IMR-90 (cell line): ENCODE results near the gene EDEM3. TPM values are rescaled to one million over a fixed set of nuclear protein-coding genes. Genes with fewer than 3 reads are reported as not detected.

Source experiments
- ATAC-seq: fragments of 200-7000 bp; cut with Tn5 transposase; 2 replicates; pipeline ENCODE4 v1.9.1; 2020; ENCODE audit warnings: low read depth, mild to moderate bottlenecking, moderate library complexity
- BruUV-seq: library from RNA; stranded (reverse); fragments of 400-500 nt; replicated peaks from 2 replicates; lab custom pipeline; 2021; lab: Mats Ljungman, UMichigan
- CTCF ChIA-PET: fragments of 300-600 bp; formaldehyde crosslinking; extraction: SDS; loops from one replicate; lab custom pipeline; 2021; ENCODE audit warnings: antibody characterized with exemption; lab: Yijun Ruan, JAX
- POLR2A ChIA-PET: fragments of 300-600 bp; sonication (Branson Sonifier 250); formaldehyde crosslinking; loops from one replicate; lab custom pipeline; 2022; ENCODE audit warnings: antibody characterized with exemption; ENCODE audit not compliant: unreplicated experiment; lab: Charles Lee
- DNase-seq: peaks from one replicate; pipeline ENCODE4 v3.0.0; 2013
- H2AFZ ChIP-seq: replicated peaks from 2 replicates; pipeline ENCODE3; 2013; ENCODE audit warnings: low read length, mild to moderate bottlenecking; ENCODE audit not compliant: poor library complexity
- H2AK5ac ChIP-seq: 2 replicates; pipeline ENCODE4 v1.6.1; 2013; ENCODE audit warnings: low read depth, low read length, inconsistent platforms
- H2AK9ac ChIP-seq: replicated peaks from 2 replicates; pipeline ENCODE3; 2013; ENCODE audit warnings: mild to moderate bottlenecking, low read depth, low read length, moderate library complexity; ENCODE audit not compliant: poor library complexity
- H2BK120ac ChIP-seq: 2 replicates; pipeline ENCODE4 v1.6.1; 2013; ENCODE audit warnings: low read depth, low read length, inconsistent platforms
- H2BK15ac ChIP-seq: 3 replicates; pipeline ENCODE4 v1.6.1; 2013; ENCODE audit warnings: low read depth, low read length, inconsistent platforms
- H2BK20ac ChIP-seq: 2 replicates; pipeline ENCODE4 v1.6.1; 2013; ENCODE audit warnings: low read depth, mild to moderate bottlenecking, inconsistent platforms, low read length, moderate library complexity
- H2BK5ac ChIP-seq: 2 replicates; pipeline ENCODE4 v1.6.1; 2013; ENCODE audit warnings: mild to moderate bottlenecking, low read depth, low read length, inconsistent platforms; ENCODE audit not compliant: poor library complexity, severe bottlenecking
- H3K14ac ChIP-seq: replicated peaks from 2 replicates; pipeline ENCODE4 v1.6.1; 2013; ENCODE audit warnings: low read depth, low read length, inconsistent platforms
- H3K18ac ChIP-seq: 2 replicates; pipeline ENCODE4 v1.6.1; 2013; ENCODE audit warnings: low read depth, low read length, control low read depth
- H3K23ac ChIP-seq: 2 replicates; pipeline ENCODE4 v1.6.1; 2013; ENCODE audit warnings: low read depth, low read length, inconsistent platforms
- H3K27ac ChIP-seq: 2 replicates; pipeline ENCODE4 v1.5.1; 2013; ENCODE audit warnings: mild to moderate bottlenecking, control low read depth, low read length; ENCODE audit not compliant: insufficient read depth
- H3K27me3 ChIP-seq: 2 replicates; pipeline ENCODE4 v1.6.1; 2013; ENCODE audit warnings: low read length; ENCODE audit not compliant: control insufficient read depth, insufficient read depth
- H3K36me3 ChIP-seq: 2 replicates; pipeline ENCODE4 v1.6.1; 2013; ENCODE audit warnings: low read length, mixed read lengths; ENCODE audit not compliant: control insufficient read depth, insufficient read depth
- H3K4ac ChIP-seq: 2 replicates; pipeline ENCODE4 v1.6.1; 2013; ENCODE audit warnings: low read depth, low read length, inconsistent platforms
- H3K4me1 ChIP-seq: 2 replicates; pipeline ENCODE4 v1.6.1; 2013; ENCODE audit warnings: low read length, mixed read lengths; ENCODE audit not compliant: control insufficient read depth, insufficient read depth
- H3K4me2 ChIP-seq: 2 replicates; pipeline ENCODE4 v1.6.1; 2013; ENCODE audit warnings: low read depth, mild to moderate bottlenecking, control low read depth, low read length, moderate library complexity
- H3K4me3 ChIP-seq: 2 replicates; pipeline ENCODE4 v1.5.1; 2013; ENCODE audit warnings: low read depth, mild to moderate bottlenecking, control low read depth, low read length, moderate library complexity; ENCODE audit not compliant: insufficient read depth
- H3K56ac ChIP-seq: 2 replicates; pipeline ENCODE4 v1.6.1; 2013; ENCODE audit warnings: low read length, inconsistent platforms; ENCODE audit not compliant: insufficient read depth; ENCODE audit errors: extremely low read depth
- H3K79me1 ChIP-seq, 2 experiments: 2 replicates each; pipeline ENCODE4 v1.6.1; 2013; ENCODE audit warnings: low read length in 2 of 2, inconsistent platforms in 1 of 2, low read depth in 1 of 2
- H3K9ac ChIP-seq: 2 replicates; pipeline ENCODE4 v1.6.1; 2013; ENCODE audit warnings: low read depth, low read length, control low read depth
- H3K9me1 ChIP-seq: 2 replicates; pipeline ENCODE4 v1.6.1; 2013; ENCODE audit warnings: low read length, inconsistent platforms; ENCODE audit not compliant: insufficient read depth
- H3K9me3 ChIP-seq: 2 replicates; pipeline ENCODE4 v1.6.1; 2013; ENCODE audit warnings: low read length; ENCODE audit not compliant: control insufficient read depth, insufficient read depth
- H4K20me1 ChIP-seq: 2 replicates; pipeline ENCODE4 v1.6.1; 2013; ENCODE audit warnings: low read length, inconsistent platforms; ENCODE audit not compliant: insufficient read depth
- H4K5ac ChIP-seq: 2 replicates; pipeline ENCODE4 v1.6.1; 2013; ENCODE audit warnings: mild to moderate bottlenecking, low read depth, low read length, control low read depth
- H4K8ac ChIP-seq, 2 experiments: 2 replicates each; pipeline ENCODE4 v1.6.1; 2013; ENCODE audit warnings: low read depth in 2 of 2, low read length in 2 of 2, control low read depth in 1 of 2, inconsistent platforms in 1 of 2
- H4K91ac ChIP-seq: 2 replicates; pipeline ENCODE4 v1.6.1; 2013; ENCODE audit warnings: low read depth, low read length, inconsistent platforms; ENCODE audit not compliant: insufficient read depth
- CEBPB ChIP-seq: IDR thresholded peaks from 2 replicates; pipeline ENCODE4 v1.6.1; 2012; ENCODE audit warnings: low read depth, low read length, improper control_type of control experiment
- MAFK ChIP-seq: IDR thresholded peaks from 2 replicates; pipeline ENCODE4 v1.6.1; 2012; ENCODE audit warnings: low read depth, low read length, improper control_type of control experiment
- RFX5 ChIP-seq: IDR thresholded peaks from 2 replicates; pipeline ENCODE4 v1.8.0; 2012; ENCODE audit warnings: low read depth, mild to moderate bottlenecking, low read length, moderate library complexity
- WGBS, 2 experiments: methylation state at CpG; one replicate each; pipeline versions ENCODE4 v1.1.5 to v1.1.7; 2013; ENCODE audit warnings: missing lambda C conversion rate in 2 of 2; ENCODE audit not compliant: insufficient read length in 1 of 2; ENCODE audit errors: extremely low coverage in 2 of 2; 5-methylcytosine and 5-hydroxymethylcytosine counted together
- dilution Hi-C: fragments of 300-500 bp; cut with HindIII; formaldehyde crosslinking; loops from one replicate; pipeline ENCODE4 v1.14.3; 2018; ENCODE audit warnings: low sequenced_read_pairs; ENCODE audit not compliant: unreplicated experiment
- in situ Hi-C: fragments of 300-500 bp; cut with MboI; formaldehyde crosslinking; loops from 3 replicates; pipeline ENCODE4 v1.14.3; 2019; ENCODE audit warnings: low sequenced_read_pairs, inconsistent platforms, mixed read lengths
- intact Hi-C: fragments of 100-400 bp; cut with micrococcal nuclease; formaldehyde crosslinking; loops from 2 replicates; pipeline ENCODE4 v1.10.0; 2022
- polyA plus RNA-seq, 3 experiments: library from polyadenylated mRNA; depleted of rRNA; stranded (reverse); fragments of >200 nt; gene quantifications; 2 replicates each; pipeline ENCODE4 v1.2.3, GENCODE V29; 2012; ENCODE audit warnings: low replicate concordance in 1 of 3
- total RNA-seq: library from RNA; depleted of rRNA; stranded (reverse); fragments of >200 nt; gene quantifications from 2 replicates; pipeline ENCODE4 v1.2.3, GENCODE V29; 2012

EDEM3 gene
- total and polyA plus RNA-seq, 2 of the 4 experiments (the other 2 are of a cell fraction): 17.5 to 29.9 TPM

DNA sequence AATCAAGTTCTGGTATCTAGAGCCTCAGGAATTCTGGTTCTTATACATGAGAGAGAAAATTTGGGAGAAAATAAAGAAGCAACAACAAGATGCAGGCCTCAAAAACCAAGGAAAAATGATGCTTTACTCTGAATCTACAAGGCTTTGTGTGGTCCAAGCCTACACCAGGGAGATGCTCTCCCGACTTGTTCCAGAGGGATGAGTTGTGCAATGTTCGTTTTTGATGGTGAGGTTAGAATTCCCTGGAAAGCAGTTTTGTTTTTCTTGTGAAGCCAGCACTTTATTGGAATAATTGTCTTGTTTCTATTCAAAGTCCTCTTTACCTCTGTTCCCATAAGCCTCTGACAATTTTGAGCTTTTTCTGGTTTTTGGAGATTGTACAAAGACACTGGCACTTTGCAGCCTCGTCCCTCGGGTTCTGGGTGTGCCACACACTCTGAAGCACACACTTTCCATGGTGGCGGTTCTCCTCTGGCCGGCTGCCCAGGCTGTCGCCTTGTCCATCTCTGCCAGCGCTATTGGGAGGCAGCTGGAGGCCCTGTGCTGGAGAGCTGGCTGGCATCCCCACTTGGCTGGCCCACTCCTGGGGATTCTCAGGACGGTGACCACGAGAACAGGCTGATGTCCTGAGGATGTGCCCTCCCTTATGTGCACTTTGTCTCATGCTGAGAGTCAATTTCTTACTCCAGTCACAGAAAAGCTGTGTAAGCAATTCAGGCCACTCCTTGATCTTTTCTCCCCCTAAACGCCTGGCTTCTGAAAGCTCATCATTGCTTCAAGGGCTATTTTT, 70.2 kb downstream of the EDEM3 start:
- no peak for ATAC-seq
- WGBS, 2 experiments: 20% methylated on average over 2 of the region's 11 CpGs; no CpG with 5 or more reads in 1 of the 2 experiments

More for the DNA sequence above, 70.2 kb downstream of the EDEM3 start:
- Histone ChIP-seq H3K9ac (no peak overlapping the region), H3K14ac (no peak overlapping the region), H3K9me3 (peaks cover 7% of the 10 kb centered on the region), H4K5ac (no peak overlapping the region), H3K23ac (no peak overlapping the region), H2AFZ (peak overlapping the region; percentile 59), H4K20me1 (no peaks in the 10 kb centered on the region), H4K8ac (no peak overlapping the region), H3K4ac (no peak overlapping the region), H2AK5ac (no peak overlapping the region), H3K36me3 (no peaks in the 10 kb centered on the region), H4K91ac (no peak overlapping the region), H3K27ac (no peak overlapping the region), H3K56ac (no peak overlapping the region), H2BK15ac (no peak overlapping the region), H3K4me2 (no peak overlapping the region), H3K79me1 (no peaks in the 10 kb centered on the region), H2BK20ac (no peak overlapping the region), H3K4me1 (no peaks in the 10 kb centered on the region), H2BK5ac (no peak overlapping the region), H3K18ac (no peak overlapping the region), H2BK120ac (no peak overlapping the region), H2AK9ac (no peak overlapping the region), H3K27me3 (no peaks in the 10 kb centered on the region), H3K4me3 (no peak overlapping the region), H3K9me1 (no peaks in the 10 kb centered on the region)
- no peak for DNase-seq
- intact Hi-C loops: no loop called here
- dilution Hi-C loops: no loop called here
- CTCF ChIA-PET: interaction anchor here (1.0 to 2.0 kb wide), 2 partner anchors 10 to 21 kb away, joined by 3 to 4 read pairs; no protein-coding TSS in a partner anchor
- in situ Hi-C loops: no loop called here
- POLR2A ChIA-PET: no interaction called here
- TF ChIP-seq MAFK (peak; percentile 40), RFX5 (no peak), CEBPB (peak; percentile 39; the same call in 1 of the 2 replicates)
- BruUV-seq: no TSS peak
